ENCODE measurements around the gene HAGH.

The HAGH gene

DNA sequence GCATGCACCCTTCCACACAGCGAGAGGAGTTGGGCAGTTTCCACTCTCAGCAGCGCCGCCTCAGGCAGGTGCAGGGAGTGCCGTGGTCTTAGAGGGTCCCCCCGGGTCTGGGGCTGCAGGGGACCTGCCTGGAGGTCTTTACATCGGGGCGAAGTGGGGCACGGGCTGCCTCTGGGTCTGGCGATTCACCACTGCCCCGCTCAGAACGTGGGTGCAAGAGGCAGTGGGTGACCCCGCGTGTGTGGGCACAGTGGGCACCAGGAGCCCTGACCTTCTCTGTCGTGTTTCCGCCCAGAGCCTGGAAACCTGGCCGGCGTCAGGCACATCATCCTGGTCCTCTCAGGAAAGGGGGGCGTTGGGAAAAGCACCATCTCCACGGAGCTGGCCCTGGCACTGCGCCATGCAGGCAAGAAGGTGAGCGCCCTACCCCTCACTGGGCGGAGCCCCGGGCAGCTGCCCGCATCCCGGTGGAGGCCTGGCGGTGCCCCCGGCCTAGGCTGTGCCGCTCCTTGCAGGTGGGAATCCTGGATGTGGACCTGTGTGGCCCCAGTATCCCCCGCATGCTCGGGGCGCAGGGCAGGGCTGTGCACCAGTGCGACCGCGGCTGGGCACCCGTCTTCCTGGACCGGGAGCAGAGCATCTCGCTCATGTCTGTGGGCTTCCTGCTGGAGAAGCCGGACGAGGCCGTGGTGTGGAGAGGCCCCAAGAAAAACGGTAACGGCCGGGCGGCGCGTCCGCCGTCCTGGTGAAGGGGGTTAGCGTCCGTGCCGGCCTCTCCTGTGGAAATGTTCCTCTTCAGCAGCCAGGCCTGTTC, 40.2 kb downstream of the HAGH start:
- DNase-seq = no peak

DNA sequence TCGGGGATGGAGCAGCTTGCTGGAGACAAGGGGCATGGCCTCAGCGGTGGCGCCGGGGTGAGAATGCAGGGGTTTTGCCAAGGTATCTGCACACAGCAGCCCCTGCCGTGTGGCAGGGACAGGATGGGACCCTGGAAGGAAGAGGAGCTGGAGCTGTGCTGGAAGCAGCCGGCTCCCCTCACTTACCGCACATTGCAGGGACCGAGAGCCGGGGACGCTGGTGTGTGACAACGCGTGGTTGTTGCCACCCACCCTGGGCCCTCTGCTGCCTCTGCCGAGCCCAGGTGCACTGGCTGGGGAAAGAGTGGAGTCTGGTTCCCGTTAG, 40.8 kb downstream of the HAGH start:
- no peak for DNase-seq

GRCh38 chr16:1784977-1785845, 41.4 kb downstream of the HAGH start:
- DNase-seq = no peak

- peak; percentile 99 for DNase-seq
These were observed 44.0 kb downstream of the HAGH start, which contains the start of the genes NUBP2 and SPSB3 for GRCh38 chr16:1782408-1783264. TSS of gene NUBP2 (plus strand) at chr16:1782960. CDS start at chr16:1783021, 61 bp downstream. TSS of gene SPSB3 (minus strand) at chr16:1782571. CDS start at chr16:1781483, 1,088 bp downstream.

DNA sequence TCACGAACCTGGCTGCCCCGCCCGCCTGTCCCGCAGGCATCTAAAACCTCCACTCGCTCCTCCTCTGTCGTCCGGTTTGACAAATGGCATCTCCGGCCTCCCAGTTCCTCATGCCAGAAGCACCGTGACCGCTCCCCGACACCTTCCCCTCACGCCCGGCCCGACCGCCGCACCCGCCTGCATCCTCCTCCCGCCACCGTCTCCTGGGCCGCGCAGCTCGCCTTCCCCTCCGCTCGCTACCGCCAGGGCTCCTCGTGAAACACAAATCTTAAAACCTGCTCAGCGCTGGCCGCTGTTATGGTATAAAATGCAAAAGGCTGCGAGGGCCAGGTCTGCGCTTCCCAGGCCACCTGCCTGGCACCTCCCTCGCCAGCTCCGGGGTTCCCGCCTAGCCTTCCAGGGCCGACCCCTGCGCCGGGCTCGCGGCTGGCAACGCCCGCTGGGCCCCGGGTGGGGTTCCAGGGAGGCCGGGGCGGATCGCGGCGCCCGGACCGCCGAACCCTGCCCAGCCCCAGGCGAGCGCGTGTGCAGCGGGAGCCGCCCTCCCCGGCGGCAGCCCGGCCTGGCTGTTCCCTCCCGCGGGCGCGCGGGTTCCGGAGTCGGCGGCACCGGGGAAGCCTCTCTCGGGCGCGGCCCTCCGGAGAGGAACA, 44.7 kb downstream of the HAGH start:
- peak; percentile 32 for DNase-seq

- DNase-seq = no peak
These were observed 45.4 kb downstream of the HAGH start for GRCh38 chr16:1781254-1781653.

GRCh38 chr16:1780677-1781072, 46.0 kb downstream of the HAGH start:
- DNase-seq = no peak

GRCh38 chr16:1779741-1780676, 46.6 kb downstream of the HAGH start:
- DNase-seq = no peak

DNA sequence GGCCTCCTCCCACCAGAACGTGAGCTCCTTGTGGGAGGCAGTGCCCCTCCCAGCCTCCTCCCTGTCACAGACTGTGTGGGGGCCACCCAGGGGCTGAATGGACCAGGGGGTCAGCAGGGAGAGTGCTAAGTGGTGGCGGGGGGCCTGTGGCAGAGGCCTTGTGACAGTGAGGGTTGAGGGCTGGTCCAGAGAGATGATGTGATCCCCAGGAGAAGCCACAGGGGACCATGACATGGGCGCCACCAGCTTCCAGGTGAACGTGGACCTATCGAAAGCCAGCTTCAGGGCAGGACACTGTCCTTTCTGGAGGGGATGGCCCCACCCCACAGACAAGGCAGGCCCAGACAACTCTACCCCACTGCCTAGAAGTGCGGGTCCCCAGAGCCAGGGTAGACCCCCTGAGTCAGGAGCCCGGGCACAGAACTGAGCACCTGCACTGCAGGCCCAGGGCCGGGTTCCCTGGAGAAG, 47.4 kb downstream of the HAGH start:
- DNase-seq = no peak

DNA sequence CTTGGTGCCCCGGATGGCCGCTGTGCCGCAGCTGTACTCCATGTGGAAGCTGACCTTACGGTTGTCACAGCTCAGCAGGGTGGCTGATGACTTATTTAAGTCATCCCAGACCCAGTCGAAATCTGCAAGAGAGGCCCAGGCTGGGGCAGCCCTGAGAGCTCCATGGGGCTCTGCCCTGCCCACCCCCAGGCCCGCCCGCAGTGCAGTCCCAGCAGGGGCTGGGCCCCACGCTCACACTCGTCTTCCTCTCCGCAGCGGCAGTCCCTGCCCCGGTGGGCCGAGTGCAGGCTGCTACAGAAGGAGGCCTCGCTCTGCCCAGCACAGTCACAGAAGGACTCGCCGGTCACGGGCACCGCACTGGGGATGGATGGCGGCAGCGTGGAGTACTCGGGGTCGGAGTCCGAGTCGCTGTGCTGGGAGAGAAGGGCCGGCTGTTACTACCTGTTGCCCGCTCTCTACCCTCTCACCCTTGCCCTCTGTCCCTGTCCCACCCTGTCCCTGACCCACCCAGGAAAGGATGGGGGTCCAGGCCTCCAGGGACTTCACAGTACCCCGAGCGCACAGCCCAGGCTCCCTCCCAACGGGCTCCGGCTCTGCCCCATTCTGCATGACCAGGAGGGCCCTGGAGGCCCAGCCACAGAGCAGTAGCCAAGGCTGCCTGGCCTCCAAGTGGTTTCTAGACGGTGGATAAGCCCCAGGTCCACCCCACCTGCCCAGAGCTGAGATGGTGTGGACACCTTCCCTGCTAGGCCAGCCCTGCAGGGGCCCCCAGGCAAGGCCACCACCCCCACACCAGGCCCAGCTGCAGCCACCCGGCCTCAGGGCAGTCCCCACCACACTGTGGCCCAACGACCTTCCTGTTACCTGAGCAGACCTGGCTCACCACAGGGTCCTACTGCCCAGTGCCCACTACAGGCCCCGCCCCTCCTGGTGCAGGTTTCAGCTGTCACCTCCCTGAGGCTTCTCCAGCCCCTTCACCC, 48.1 kb downstream of the HAGH start:
- DNase-seq = no peak

- DNase-seq = no peak
These were observed 49.0 kb downstream of the HAGH start for GRCh38 chr16:1777375-1778199.

DNA sequence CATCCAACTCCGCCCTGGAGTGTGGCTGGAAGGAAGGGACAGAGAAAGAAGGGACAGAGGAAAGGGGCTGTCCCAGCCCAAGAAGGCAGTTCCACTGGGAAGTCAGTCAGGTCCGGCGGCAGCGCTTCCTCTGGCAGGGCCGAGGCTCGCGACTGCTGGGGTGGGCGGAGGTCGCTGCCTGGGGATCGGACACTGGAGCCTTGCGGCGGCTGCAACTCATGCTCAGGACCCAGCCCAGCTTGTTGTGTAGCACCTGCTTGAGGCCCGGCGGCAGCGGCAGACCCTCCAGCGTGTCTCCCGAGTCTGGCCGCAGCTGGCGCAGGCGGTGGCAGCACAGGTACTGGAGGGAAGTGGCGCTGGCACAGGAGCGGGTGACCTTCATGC, 49.6 kb downstream of the HAGH start:
- DNase-seq = no peak

GRCh38 chr16:1776672-1776955, 50.0 kb downstream of the HAGH start:
- DNase-seq = no peak

DNA sequence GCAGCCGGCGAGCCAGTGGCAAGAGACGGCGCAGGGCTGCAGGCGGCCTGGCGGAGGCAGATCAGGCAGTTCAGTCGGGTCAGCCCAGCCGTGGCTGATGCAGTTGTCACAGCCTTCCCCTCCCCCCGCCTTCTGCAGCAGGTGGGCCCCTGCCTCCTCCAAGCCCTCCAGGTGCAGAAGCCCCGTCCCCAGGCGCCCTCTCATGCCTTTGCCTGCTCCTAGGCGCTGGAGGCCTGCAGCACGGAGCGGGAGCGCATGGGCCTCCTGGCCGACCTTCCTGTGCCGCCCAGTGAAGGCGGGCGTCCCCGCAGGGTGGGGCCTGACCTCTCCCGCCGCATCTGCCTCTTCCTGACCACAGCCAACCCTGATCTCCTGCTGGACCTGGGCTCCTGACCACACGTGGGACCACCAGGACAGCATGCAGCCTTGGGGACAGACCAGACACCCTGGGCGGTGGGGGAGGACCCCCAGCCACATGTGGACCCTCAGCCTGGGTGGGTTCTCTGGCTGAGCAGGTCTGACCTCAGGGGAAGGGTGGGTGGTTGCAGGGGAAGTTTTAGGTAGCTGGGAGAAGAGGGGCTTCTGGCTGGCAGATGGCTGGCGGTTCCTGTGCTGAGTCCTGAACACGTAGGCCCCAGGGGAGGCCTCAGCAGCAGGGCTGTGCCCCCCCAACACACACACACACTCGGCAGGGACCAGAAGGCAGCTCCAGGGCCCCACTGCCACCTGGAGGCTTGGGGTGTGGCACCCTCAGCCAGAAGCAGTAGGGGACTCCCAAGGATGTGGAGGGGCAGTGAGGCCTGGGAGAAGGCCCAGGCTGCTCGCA, 50.6 kb downstream of the HAGH start:
- DNase-seq = no peak

- no peak for DNase-seq
These were observed 51.4 kb downstream of the HAGH start for GRCh38 chr16:1775006-1775845.

DNA sequence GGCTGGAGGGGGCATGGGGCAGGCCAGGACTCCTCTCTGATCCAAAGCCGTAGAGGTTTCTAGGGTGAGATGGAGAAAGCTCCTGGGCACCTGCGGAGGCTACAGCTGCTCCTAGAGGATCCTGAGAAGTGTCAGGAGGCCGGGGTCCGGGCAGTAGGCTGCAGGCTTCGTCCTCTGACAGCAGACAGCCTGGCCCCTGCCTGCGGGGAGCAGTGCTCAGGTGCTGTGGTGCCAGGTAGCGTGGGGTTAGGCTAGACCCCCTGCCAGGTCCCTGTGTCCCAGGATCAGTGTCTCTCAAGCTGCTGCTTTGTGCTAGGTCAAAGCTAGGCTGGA, 52.2 kb downstream of the HAGH start:
- DNase-seq = no peak

DNA sequence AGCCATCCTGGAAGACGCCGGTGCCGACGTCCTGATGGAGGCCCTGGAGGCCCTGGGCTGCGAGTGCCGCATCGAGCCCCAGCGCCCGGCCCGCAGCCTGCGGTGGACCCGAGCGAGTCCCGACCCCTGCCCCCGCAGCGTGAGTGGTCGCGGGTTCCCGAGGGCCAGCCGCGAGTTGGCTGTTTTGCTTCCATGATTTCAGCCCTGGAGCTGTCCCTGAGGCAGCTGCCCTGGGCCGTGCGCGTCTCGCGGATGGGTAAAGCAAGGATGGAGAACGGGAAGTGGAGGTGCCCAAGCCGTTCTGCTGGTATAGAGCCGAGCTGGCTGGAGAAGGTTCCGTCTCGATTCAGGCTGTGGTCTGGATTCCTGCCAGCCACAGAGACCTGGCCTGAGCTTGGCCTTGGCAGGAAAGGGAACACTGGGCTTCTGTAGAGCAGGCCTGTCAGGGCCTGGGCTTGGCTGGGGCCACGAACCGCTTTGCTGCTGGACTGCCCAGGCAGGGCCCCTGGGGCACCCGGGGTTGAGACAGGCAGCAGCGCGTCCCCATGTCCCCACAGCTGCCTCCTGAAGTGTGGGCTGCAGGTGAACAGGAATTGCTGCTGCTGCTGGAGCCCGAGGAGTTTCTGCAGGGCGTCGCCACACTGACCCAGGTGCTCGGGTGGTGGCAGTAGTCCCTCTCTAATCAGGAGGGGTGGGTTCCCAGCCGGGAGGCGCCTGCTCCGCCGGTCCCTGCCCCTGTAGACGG, 52.8 kb downstream of the HAGH start:
- DNase-seq = no peak

Data from CD4-positive, alpha-beta T cell treated with Interleukin-10 for 1 hour (primary cell).